PFSK-1 (cell line): ENCODE measurements around the gene TPST1.

Experiments used
- FOXP2 ChIP-seq: optimal IDR thresholded peaks from 2 replicates; pipeline ENCODE3; 2011; ENCODE audit warnings: borderline replicate concordance, control low read depth, inconsistent platforms; ENCODE audit not compliant: insufficient read depth; ENCODE audit errors: extremely low read length, extremely low read depth
- POLR2AphosphoS5 ChIP-seq: IDR thresholded peaks from 2 replicates; pipeline ENCODE4 v1.6.1; 2012; ENCODE audit warnings: low read depth, mild to moderate bottlenecking, control low read depth, low read length, moderate library complexity
- SIN3A ChIP-seq: IDR thresholded peaks from 2 replicates; pipeline ENCODE4 v1.6.1; 2012; ENCODE audit warnings: mild to moderate bottlenecking, low read length, moderate library complexity, borderline replicate concordance; ENCODE audit not compliant: insufficient read depth
- TAF1 ChIP-seq: IDR thresholded peaks from 2 replicates; pipeline ENCODE4 v1.6.1; 2012; ENCODE audit warnings: low read length, control low read depth, borderline replicate concordance; ENCODE audit not compliant: insufficient read depth
- TF ChIP-seq, protein P1 (sequence below), 2 experiments: IDR thresholded peaks; 2 replicates each; pipeline versions ENCODE4 v1.6.1 to v1.8.0; 2011 to 2012; ENCODE audit warnings: low read depth in 2 of 2, low read length in 2 of 2, control low read depth in 1 of 2, inconsistent platforms in 1 of 2, mild to moderate bottlenecking in 1 of 2, moderate library complexity in 1 of 2; ENCODE audit not compliant: insufficient read depth in 1 of 2

The TPST1 gene

DNA sequence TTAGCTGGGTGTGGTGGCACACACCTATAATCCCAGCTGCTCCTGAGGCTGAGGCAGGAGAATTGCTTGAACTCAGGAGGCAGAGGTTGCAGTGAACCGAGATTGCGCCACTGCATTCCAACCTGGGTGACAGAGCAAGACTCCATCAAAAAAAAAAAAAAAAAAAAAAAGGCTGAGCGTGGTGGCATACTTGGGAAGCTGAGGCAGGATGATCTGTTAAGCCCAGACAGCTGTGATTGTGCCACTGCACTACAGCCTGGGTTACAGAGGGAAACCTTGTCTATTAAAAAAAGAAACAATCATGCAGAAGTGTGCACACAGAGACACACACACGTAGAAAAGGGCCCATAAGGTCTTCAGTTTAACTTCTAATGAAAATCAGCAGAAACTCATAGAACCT is 150.6 kb downstream of the TPST1 start:
- TF ChIP-seq FOXP2 (no peak), TAF1 (no peak), POLR2AphosphoS5 (no peak), SIN3A (no peak)
- TF ChIP-seq, protein P1, sequence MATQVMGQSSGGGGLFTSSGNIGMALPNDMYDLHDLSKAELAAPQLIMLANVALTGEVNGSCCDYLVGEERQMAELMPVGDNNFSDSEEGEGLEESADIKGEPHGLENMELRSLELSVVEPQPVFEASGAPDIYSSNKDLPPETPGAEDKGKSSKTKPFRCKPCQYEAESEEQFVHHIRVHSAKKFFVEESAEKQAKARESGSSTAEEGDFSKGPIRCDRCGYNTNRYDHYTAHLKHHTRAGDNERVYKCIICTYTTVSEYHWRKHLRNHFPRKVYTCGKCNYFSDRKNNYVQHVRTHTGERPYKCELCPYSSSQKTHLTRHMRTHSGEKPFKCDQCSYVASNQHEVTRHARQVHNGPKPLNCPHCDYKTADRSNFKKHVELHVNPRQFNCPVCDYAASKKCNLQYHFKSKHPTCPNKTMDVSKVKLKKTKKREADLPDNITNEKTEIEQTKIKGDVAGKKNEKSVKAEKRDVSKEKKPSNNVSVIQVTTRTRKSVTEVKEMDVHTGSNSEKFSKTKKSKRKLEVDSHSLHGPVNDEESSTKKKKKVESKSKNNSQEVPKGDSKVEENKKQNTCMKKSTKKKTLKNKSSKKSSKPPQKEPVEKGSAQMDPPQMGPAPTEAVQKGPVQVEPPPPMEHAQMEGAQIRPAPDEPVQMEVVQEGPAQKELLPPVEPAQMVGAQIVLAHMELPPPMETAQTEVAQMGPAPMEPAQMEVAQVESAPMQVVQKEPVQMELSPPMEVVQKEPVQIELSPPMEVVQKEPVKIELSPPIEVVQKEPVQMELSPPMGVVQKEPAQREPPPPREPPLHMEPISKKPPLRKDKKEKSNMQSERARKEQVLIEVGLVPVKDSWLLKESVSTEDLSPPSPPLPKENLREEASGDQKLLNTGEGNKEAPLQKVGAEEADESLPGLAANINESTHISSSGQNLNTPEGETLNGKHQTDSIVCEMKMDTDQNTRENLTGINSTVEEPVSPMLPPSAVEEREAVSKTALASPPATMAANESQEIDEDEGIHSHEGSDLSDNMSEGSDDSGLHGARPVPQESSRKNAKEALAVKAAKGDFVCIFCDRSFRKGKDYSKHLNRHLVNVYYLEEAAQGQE (IDR thresholded peaks at IDR 0.05; ENCODE audit: insufficient read depth in 1 of 2, low read depth in 2 of 2, low read length in 2 of 2): no peak

DNA sequence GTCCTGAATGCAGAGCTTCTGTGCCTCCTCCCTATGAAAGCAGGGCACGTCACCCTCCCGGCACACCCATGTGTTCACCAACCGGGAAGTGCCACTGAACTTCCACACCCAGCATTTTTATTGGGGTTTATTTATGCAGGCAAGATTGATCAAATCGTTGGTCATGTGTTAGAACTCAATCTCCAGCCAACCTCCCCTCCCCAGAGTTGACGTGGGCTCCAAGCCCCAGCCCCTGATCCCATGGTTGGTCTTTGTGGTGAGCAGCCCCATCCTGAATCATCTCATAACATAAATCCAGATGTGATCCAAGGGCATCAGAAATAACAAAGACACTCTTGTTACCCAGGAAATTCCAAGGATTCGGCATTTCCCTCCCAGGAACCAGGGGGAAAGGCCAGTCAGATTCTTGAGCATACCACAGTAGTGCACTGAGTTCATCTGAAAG is 151.2 kb downstream of the TPST1 start:
- no peak for TF ChIP-seq SIN3A
- TF ChIP-seq, protein P1 (IDR thresholded peaks at IDR 0.05; ENCODE audit: insufficient read depth in 1 of 2, low read depth in 2 of 2, low read length in 2 of 2): no peak
- no peak for TF ChIP-seq POLR2AphosphoS5
- TF ChIP-seq TAF1: no peak
- no peak for TF ChIP-seq FOXP2

DNA sequence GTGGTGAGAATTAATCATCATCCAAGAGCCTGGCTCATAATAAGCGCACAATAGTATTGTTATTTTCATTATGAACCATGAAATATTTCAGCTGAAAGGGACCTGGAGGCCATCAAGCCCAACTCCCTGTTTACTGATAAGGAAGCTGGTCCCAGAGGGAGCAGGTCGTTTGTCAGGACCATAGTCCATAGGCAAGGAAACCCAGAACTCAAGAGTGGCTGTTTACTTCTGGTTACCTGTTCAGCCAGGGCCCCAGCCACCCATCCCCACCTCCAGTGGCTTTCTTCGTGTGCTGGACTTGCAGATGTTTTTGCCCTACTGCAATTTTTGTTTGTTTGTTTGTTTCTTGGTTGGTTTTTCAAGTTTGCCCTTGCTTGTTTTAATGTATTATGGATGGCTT is 152.0 kb downstream of the TPST1 start:
- TF ChIP-seq POLR2AphosphoS5 (no peak), SIN3A (no peak), TAF1 (no peak)

DNA sequence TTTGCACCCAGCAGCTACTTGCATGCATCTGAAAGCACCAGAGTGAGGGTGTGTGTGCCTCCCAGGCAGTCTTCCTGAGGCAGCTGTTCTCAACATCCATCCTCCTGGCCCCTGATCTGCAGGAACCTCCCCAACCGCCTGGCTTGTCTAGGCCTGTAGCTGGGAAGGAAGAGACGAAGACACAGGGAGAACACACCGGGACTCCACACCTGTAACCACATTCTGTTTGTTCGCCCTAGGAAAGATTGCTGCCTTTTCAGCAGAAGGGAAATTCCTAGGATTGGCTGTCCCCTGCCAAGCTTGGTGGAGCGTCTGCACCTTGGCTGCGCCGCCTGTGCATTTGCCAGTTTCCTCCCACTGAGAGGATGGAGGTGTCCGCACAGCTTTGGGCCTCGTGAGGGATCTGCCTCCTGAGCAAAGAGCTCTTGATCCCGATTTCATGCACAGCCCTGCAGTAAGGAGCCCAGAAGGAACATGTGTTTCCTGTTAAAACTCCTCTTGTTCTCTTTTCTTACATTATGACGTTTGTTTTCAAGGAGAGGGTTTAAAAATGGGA is 154.6 kb downstream of the TPST1 start:
- TF ChIP-seq POLR2AphosphoS5: no peak
- no peak for TF ChIP-seq SIN3A
- TF ChIP-seq TAF1: no peak
- TF ChIP-seq FOXP2: no peak

DNA sequence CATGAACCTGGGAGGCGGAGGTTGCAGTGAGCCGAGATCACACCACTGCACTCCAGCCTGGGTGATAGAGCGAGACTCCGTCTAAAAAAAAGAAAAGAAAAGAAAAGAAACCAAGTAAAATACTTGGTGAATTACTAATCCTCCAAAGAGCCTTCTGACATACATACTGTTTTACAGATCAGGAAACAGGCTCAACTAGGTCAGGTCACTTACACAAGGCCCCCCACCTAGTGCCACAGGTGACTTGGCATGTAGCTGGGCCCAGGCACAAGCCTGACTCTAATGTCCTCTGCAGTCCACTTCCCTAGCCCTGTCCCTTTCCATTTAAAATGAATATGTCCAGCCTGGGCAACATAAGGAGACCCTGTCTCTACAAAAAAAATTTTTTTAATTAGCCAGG is 157.0 kb downstream of the TPST1 start:
- TF ChIP-seq FOXP2 (no peak), POLR2AphosphoS5 (no peak)

DNA sequence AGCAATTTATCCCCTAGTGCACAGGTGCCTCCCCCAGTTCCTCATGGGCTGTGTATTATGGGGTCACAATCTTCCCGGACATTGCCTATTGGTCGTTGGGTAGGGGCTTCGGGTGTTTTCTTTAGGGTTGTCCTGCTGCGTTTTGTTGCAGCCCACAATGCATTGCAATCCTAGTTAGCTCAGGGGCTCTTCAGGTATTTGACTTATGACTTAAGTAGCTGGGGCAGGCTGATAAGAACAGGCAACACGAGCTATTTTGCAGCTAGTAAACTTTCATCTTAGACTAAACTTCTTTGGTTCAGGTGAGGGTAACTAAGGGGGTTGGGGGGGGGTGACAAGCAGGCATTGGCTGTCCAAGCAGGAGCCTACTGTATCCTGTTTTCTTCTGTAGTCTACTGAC is 158.5 kb downstream of the TPST1 start:
- TF ChIP-seq, protein P1 (IDR thresholded peaks at IDR 0.05; ENCODE audit: insufficient read depth in 1 of 2, low read depth in 2 of 2, low read length in 2 of 2): no peak
- no peak for TF ChIP-seq TAF1
- no peak for TF ChIP-seq FOXP2
- TF ChIP-seq SIN3A: no peak
- no peak for TF ChIP-seq POLR2AphosphoS5
